NCI-H2029 treated with DMSO at 0.1 percent for 48 hours (cell line): ENCODE measurements around the gene TUBA1C.
"Not testable (repeated sequence)": the region's sequence is repeated elsewhere in the genome, so short reads cannot be mapped to it uniquely, and the experiment has no call there.

ENCODE experiments used
- DNase-seq: peaks from one replicate; lab custom pipeline; 2025; lab: John Stamatoyannopoulos, UW

The TUBA1C gene

GRCh38 chr12:49264873-49265792 lies at the start of gene TUBA1C:
TSS of gene TUBA1C (plus strand) at chr12:49265082. CDS start at chr12:49265182, 100 bp downstream.
- DNase-seq: peak; percentile 75

GRCh38 chr12:49219417-49220026 lies 45.4 kb upstream of the TUBA1C start:
- no peak for DNase-seq

GRCh38 chr12:49220972-49221371 lies 43.9 kb upstream of the TUBA1C start:
- no peak for DNase-seq

GRCh38 chr12:49223122-49223521 lies 41.8 kb upstream of the TUBA1C start:
- no peak for DNase-seq

- no peak for DNase-seq
These were observed 41.1 kb upstream of the TUBA1C start for GRCh38 chr12:49223590-49224369.

GRCh38 chr12:49225576-49226166 lies 39.2 kb upstream of the TUBA1C start:
- no peak for DNase-seq

- peak; percentile 23 for DNase-seq
These were observed 37.2 kb upstream of the TUBA1C start for GRCh38 chr12:49227713-49228112.

- DNase-seq: no peak
These were observed 36.2 kb upstream of the TUBA1C start for GRCh38 chr12:49228653-49229052.

GRCh38 chr12:49230176-49230804 lies 34.6 kb upstream of the TUBA1C start:
- peak; percentile 84 for DNase-seq

- DNase-seq: no peak
These were observed 34.1 kb upstream of the TUBA1C start for GRCh38 chr12:49230805-49231194.

GRCh38 chr12:49231878-49232655 lies 32.8 kb upstream of the TUBA1C start:
- DNase-seq: peak; percentile 38

GRCh38 chr12:49232940-49233841 lies 31.7 kb upstream of the TUBA1C start:
- DNase-seq: peak; percentile 65

GRCh38 chr12:49233842-49234526 lies 30.9 kb upstream of the TUBA1C start:
- DNase-seq: peak; percentile 65

- no peak for DNase-seq
These were observed 28.5 kb upstream of the TUBA1C start for GRCh38 chr12:49236423-49236822.

- DNase-seq: no peak
These were observed 21.3 kb upstream of the TUBA1C start for GRCh38 chr12:49243631-49244030.

- no peak for DNase-seq
These were observed 20.7 kb upstream of the TUBA1C start for GRCh38 chr12:49244176-49244575.

GRCh38 chr12:49251357-49251756 lies 13.5 kb upstream of the TUBA1C start:
- DNase-seq: no peak

GRCh38 chr12:49253033-49253623 lies 11.8 kb upstream of the TUBA1C start:
- no peak for DNase-seq

GRCh38 chr12:49255456-49255855 lies 9.4 kb upstream of the TUBA1C start:
- not testable (repeated sequence) for DNase-seq
